SK-N-SH (cell line): ENCODE results near the gene DZIP3.

ENCODE experiments used
- MXI1 ChIP-seq: IDR thresholded peaks from 2 replicates; pipeline ENCODE4 v1.6.1; 2012; ENCODE audit warnings: mild to moderate bottlenecking, low read depth, low read length, improper control_type of control experiment
- TF ChIP-seq, protein P1 (sequence below): fragments of 200-600 bp; sonication (generic); IDR thresholded peaks from 2 replicates; pipeline ENCODE4 v1.6.1; 2017; ENCODE audit warnings: antibody characterized with exemption, mild to moderate bottlenecking, moderate library complexity
- TF ChIP-seq, protein P2 (sequence below): fragments of 150-350 bp; IDR thresholded peaks from 2 replicates; pipeline ENCODE4 v1.6.1; 2016; ENCODE audit warnings: mild to moderate bottlenecking, low read depth, low read length

GRCh38 chr3:108719178-108719806 lies 129.8 kb downstream of the DZIP3 start:
- TF ChIP-seq MXI1: no peak
- TF ChIP-seq, protein P1, sequence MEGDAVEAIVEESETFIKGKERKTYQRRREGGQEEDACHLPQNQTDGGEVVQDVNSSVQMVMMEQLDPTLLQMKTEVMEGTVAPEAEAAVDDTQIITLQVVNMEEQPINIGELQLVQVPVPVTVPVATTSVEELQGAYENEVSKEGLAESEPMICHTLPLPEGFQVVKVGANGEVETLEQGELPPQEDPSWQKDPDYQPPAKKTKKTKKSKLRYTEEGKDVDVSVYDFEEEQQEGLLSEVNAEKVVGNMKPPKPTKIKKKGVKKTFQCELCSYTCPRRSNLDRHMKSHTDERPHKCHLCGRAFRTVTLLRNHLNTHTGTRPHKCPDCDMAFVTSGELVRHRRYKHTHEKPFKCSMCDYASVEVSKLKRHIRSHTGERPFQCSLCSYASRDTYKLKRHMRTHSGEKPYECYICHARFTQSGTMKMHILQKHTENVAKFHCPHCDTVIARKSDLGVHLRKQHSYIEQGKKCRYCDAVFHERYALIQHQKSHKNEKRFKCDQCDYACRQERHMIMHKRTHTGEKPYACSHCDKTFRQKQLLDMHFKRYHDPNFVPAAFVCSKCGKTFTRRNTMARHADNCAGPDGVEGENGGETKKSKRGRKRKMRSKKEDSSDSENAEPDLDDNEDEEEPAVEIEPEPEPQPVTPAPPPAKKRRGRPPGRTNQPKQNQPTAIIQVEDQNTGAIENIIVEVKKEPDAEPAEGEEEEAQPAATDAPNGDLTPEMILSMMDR: no peak
- TF ChIP-seq, protein P2, sequence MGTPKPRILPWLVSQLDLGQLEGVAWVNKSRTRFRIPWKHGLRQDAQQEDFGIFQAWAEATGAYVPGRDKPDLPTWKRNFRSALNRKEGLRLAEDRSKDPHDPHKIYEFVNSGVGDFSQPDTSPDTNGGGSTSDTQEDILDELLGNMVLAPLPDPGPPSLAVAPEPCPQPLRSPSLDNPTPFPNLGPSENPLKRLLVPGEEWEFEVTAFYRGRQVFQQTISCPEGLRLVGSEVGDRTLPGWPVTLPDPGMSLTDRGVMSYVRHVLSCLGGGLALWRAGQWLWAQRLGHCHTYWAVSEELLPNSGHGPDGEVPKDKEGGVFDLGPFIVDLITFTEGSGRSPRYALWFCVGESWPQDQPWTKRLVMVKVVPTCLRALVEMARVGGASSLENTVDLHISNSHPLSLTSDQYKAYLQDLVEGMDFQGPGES: no peak
